OCI-LY3 (cell line): Measurements from ENCODE around the gene ITIH3.

ENCODE experiments used
- EZH2phosphoT487 ChIP-seq: fragments of 200-600 bp; shearing (Covaris generic); IDR thresholded peaks from 2 replicates; pipeline ENCODE4 v1.6.1; 2018; ENCODE audit warnings: antibody characterized with exemption, mixed run types, low read depth
- TF ChIP-seq, protein P1 (sequence below): fragments of 200-600, 300-600 bp; sonication (generic); IDR thresholded peaks from 2 replicates; pipeline ENCODE4 v1.5.1; 2014; ENCODE audit warnings: antibody characterized with exemption, low read length, low read depth

DNA sequence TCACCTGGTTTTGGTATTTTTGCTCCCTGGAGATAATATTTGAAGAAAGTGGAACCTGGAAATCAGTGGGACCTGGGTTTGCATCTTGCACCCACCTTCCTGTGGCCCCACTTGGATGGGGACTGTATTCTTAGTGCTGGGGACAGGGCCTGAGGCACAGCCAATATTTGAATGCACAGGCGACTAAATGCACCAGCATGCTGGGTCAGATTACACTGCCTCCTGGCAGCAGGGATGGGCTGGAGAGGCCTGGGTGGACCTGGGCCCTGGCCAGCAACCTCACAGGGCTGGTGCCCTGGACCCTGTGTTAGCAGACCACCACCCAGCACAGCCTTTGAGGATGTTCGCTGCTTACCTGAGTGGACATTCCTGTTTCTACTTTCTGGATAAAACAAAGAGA lies 25.3 kb downstream of the ITIH3 start:
- TF ChIP-seq, protein P1, sequence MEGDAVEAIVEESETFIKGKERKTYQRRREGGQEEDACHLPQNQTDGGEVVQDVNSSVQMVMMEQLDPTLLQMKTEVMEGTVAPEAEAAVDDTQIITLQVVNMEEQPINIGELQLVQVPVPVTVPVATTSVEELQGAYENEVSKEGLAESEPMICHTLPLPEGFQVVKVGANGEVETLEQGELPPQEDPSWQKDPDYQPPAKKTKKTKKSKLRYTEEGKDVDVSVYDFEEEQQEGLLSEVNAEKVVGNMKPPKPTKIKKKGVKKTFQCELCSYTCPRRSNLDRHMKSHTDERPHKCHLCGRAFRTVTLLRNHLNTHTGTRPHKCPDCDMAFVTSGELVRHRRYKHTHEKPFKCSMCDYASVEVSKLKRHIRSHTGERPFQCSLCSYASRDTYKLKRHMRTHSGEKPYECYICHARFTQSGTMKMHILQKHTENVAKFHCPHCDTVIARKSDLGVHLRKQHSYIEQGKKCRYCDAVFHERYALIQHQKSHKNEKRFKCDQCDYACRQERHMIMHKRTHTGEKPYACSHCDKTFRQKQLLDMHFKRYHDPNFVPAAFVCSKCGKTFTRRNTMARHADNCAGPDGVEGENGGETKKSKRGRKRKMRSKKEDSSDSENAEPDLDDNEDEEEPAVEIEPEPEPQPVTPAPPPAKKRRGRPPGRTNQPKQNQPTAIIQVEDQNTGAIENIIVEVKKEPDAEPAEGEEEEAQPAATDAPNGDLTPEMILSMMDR = no peak
- TF ChIP-seq EZH2phosphoT487 = no peak
